ENCODE data around the gene PIK3C2G. TPM values are rescaled to one million over a fixed set of nuclear protein-coding genes. Genes with fewer than 3 reads are reported as not detected.

PIK3C2G gene
- total RNA-seq, 1 donor from 2014 or later, result 1.7 TPM

DNA sequence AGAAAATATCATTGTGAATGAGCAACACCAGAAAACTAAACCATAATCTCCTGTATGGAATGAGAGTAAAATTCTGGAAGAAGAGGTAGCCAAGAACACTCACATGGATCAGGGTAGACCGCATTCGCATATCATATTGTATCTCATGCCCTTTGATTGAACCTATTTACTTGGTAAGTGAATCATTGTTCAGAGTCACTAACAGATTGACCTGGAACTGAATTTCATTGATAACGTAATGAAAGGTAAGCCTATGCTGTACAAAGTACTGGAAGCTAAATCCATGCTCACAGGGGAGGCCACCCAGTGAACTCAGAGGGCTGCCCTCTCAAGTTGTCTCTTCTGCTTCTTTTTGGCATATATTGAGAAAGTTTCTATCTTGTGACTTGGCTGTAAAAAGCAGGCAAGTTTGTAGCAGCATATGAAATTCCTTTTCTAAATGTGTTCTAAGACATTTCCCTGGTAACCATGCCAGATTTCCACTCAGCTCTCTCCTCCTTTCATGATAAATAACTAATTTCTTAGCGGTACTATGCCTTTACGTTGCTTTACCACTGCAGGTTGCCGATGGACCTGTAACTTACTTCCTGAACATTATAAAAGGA lies 385.1 kb downstream of the PIK3C2G start:
- H3K36me3 ChIP-seq, result no peaks in the 10 kb centered on the region
- H3K9me3 ChIP-seq, result no peaks in the 10 kb centered on the region
- no peak for DNase-seq (ENCODE audit: extremely low spot score in 2 of 2)
- intact Hi-C loops (cut with DNase I), result no loop called here
- no peak overlapping the region for H3K4me3 ChIP-seq
- H3K27me3 ChIP-seq, result no peaks in the 10 kb centered on the region
- no peak overlapping the region for H3K27ac ChIP-seq
- TF ChIP-seq, protein P1, sequence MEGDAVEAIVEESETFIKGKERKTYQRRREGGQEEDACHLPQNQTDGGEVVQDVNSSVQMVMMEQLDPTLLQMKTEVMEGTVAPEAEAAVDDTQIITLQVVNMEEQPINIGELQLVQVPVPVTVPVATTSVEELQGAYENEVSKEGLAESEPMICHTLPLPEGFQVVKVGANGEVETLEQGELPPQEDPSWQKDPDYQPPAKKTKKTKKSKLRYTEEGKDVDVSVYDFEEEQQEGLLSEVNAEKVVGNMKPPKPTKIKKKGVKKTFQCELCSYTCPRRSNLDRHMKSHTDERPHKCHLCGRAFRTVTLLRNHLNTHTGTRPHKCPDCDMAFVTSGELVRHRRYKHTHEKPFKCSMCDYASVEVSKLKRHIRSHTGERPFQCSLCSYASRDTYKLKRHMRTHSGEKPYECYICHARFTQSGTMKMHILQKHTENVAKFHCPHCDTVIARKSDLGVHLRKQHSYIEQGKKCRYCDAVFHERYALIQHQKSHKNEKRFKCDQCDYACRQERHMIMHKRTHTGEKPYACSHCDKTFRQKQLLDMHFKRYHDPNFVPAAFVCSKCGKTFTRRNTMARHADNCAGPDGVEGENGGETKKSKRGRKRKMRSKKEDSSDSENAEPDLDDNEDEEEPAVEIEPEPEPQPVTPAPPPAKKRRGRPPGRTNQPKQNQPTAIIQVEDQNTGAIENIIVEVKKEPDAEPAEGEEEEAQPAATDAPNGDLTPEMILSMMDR (IDR thresholded peaks at IDR 0.05), result no peak
- TF ChIP-seq POLR2A (IDR thresholded peaks at IDR 0.05), result no peak
- no peak for TF ChIP-seq POLR2AphosphoS5 (IDR thresholded peaks at IDR 0.05; ENCODE audit: insufficient read depth in 1 of 2, low read depth in 1 of 2)
- H3K4me1 ChIP-seq, result peaks cover 6% of the 10 kb centered on the region

DNA sequence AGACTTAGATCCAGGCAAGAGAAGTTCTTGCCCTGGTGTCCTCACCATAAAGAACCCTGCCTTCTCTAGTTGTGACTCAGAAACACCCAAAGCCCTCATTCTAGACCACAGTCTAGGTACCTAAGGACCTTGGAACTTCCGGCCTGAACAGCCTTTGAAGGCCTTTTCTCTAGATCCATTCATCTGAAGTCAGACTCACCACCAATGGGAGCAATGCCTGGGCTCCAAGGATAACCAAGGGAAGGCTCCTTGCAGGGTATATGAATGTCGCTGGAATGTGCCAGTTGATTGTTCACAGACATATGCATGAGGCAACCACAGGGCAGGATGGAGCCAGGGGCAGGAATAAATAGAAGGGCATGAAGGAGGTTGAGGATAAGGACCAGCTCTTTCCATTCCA lies 390.2 kb downstream of the PIK3C2G start:
- Histone ChIP-seq H3K27me3 (no peaks in the 10 kb centered on the region), H3K27ac (no peak overlapping the region)

DNA sequence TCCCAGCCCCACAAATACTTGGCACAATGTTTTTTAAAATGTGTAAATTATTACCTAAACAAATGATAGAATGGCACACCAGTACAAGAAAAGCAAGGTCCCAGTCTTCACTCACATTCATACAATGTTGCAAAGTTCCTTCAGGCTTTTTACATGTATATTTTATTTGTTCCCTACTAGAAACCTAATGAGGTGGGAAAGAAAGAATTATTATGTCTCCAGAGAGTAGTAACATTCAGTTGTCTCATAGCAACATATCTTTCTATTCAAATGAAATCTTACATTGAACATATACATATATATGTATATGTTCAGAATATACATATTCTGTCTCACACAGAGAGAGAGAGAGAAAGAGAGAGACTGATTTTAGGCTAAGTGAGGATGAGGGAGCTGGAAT lies 391.3 kb downstream of the PIK3C2G start:
- no peak for DNase-seq (ENCODE audit: extremely low spot score in 2 of 2)
- Histone ChIP-seq H3K36me3 (no peaks in the 10 kb centered on the region), H3K27ac (no peak overlapping the region), H3K9me3 (no peaks in the 10 kb centered on the region), H3K4me3 (no peak overlapping the region), H3K27me3 (no peaks in the 10 kb centered on the region), H3K4me1 (no peaks in the 10 kb centered on the region)
- TF ChIP-seq POLR2A (IDR thresholded peaks at IDR 0.05), result no peak
- TF ChIP-seq, protein P1 (IDR thresholded peaks at IDR 0.05), result no peak
- TF ChIP-seq POLR2AphosphoS5 (IDR thresholded peaks at IDR 0.05; ENCODE audit: insufficient read depth in 1 of 2, low read depth in 1 of 2), result no peak
- intact Hi-C loops (cut with DNase I), result no loop called here

More for the DNA sequence above, 390.2 kb downstream of the PIK3C2G start:
- Histone ChIP-seq H3K4me3 (no peak overlapping the region), H3K4me1 (no peaks in the 10 kb centered on the region), H3K36me3 (no peaks in the 10 kb centered on the region), H3K9me3 (no peaks in the 10 kb centered on the region)
- DNase-seq (ENCODE audit: extremely low spot score in 2 of 2), result no peak
- intact Hi-C loops (cut with DNase I), result no loop called here
- TF ChIP-seq POLR2A (IDR thresholded peaks at IDR 0.05), result no peak

DNA sequence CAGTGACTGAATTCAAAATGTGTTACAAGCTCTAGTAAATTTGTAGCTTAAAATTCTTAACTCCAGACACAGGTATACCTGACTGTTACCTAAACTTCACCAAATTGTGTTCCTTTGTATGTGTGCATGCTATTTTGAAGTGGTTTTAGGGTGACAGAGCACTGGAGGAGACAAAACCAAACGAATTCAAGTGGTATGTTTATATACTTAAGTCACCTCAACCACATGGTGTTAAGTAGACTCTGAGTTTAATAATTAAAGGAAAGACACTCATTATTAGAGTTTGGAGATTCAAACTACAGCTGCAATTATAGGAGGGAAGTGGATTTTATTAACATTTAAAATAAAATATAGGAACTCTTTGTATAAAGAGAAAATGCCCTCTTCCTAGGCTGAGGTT lies 392.1 kb downstream of the PIK3C2G start:
- Histone ChIP-seq H3K27me3 (no peaks in the 10 kb centered on the region), H3K4me3 (no peak overlapping the region), H3K9me3 (no peaks in the 10 kb centered on the region), H3K27ac (no peak overlapping the region), H3K4me1 (no peaks in the 10 kb centered on the region), H3K36me3 (no peaks in the 10 kb centered on the region)
- TF ChIP-seq, protein P1 (IDR thresholded peaks at IDR 0.05), result no peak
- TF ChIP-seq POLR2AphosphoS5 (IDR thresholded peaks at IDR 0.05; ENCODE audit: insufficient read depth in 1 of 2, low read depth in 1 of 2) (no peak), POLR2A (IDR thresholded peaks at IDR 0.05) (no peak)
- DNase-seq (ENCODE audit: extremely low spot score in 2 of 2), result no peak
- intact Hi-C loops (cut with DNase I), result no loop called here

DNA sequence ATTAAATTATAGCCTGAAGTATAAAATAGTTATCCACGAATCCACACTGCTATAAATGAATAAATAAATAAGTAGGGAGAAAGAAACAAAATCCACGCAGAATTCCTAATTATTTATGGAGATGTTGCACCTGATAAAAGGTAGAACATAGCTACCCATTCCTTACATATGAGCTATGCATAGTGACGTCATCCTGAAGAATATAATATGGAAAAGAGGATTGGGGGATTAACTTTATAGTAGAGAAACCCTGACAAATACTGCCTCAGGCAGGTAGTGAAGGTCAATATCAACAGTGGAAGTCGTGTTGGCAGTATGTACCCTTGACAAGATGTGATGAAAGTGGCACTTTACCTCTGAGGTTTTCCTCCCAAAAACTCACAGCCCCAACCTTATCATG lies 394.0 kb downstream of the PIK3C2G start:
- H3K9me3 ChIP-seq, result no peaks in the 10 kb centered on the region
- intact Hi-C loops (cut with DNase I), result no loop called here
- H3K4me3 ChIP-seq, result no peak overlapping the region
- H3K27me3 ChIP-seq, result no peaks in the 10 kb centered on the region
- H3K4me1 ChIP-seq, result no peaks in the 10 kb centered on the region
- no peak overlapping the region for H3K27ac ChIP-seq
- no peaks in the 10 kb centered on the region for H3K36me3 ChIP-seq
- no peak for DNase-seq (ENCODE audit: extremely low spot score in 2 of 2)
- no peak for TF ChIP-seq POLR2A (IDR thresholded peaks at IDR 0.05)
- TF ChIP-seq, protein P1 (IDR thresholded peaks at IDR 0.05), result no peak
- TF ChIP-seq POLR2AphosphoS5 (IDR thresholded peaks at IDR 0.05; ENCODE audit: insufficient read depth in 1 of 2, low read depth in 1 of 2), result no peak

Data from vagina (tissue), 2 donors.